Neural crest cell (in vitro differentiated cells): ENCODE measurements around the gene ARHGAP26. TPM values are rescaled to one million over a fixed set of nuclear protein-coding genes. Genes with fewer than 3 reads are reported as not detected.

ENCODE experiments used
- DNase-seq: peaks from one replicate; pipeline ENCODE4 v3.0.0; 2021; ENCODE audit warnings: low read depth, mixed read lengths, low spot score
- H3K27ac Mint-ChIP-seq: one replicate; pipeline ENCODE4 v1.8.0; 2021; ENCODE audit warnings: mild to moderate bottlenecking, mixed read lengths; ENCODE audit not compliant: unreplicated experiment
- H3K27me3 Mint-ChIP-seq: 2 replicates; pipeline ENCODE4 v1.8.0; 2021; ENCODE audit warnings: low read depth, mild to moderate bottlenecking, mixed read lengths
- H3K36me3 Mint-ChIP-seq: 2 replicates; pipeline ENCODE4 v1.8.0; 2021; ENCODE audit warnings: low read depth, mild to moderate bottlenecking, mixed read lengths
- H3K4me1 Mint-ChIP-seq: 2 replicates; pipeline ENCODE4 v1.8.0; 2021; ENCODE audit warnings: mixed read lengths
- H3K4me3 Mint-ChIP-seq: one replicate; pipeline ENCODE4 v1.8.0; 2021; ENCODE audit warnings: mild to moderate bottlenecking, mixed read lengths
- H3K9me3 Mint-ChIP-seq: 2 replicates; pipeline ENCODE4 v1.8.0; 2021; ENCODE audit warnings: mixed read lengths
- total RNA-seq: library from RNA; stranded (reverse); gene quantifications from 2 replicates; pipeline ENCODE4 v1.2.1, GENCODE V29; 2021
- TF ChIP-seq, protein P1 (sequence below): fragments of 200-600 bp; sonication (generic); conservative IDR thresholded peaks from 2 replicates; pipeline ENCODE4 v1.5.0; 2021; ENCODE audit warnings: antibody characterized with exemption, mild to moderate bottlenecking

Gene ARHGAP26
- total RNA-seq, 1 donor from 2014 or later, result 5.5 TPM

DNA sequence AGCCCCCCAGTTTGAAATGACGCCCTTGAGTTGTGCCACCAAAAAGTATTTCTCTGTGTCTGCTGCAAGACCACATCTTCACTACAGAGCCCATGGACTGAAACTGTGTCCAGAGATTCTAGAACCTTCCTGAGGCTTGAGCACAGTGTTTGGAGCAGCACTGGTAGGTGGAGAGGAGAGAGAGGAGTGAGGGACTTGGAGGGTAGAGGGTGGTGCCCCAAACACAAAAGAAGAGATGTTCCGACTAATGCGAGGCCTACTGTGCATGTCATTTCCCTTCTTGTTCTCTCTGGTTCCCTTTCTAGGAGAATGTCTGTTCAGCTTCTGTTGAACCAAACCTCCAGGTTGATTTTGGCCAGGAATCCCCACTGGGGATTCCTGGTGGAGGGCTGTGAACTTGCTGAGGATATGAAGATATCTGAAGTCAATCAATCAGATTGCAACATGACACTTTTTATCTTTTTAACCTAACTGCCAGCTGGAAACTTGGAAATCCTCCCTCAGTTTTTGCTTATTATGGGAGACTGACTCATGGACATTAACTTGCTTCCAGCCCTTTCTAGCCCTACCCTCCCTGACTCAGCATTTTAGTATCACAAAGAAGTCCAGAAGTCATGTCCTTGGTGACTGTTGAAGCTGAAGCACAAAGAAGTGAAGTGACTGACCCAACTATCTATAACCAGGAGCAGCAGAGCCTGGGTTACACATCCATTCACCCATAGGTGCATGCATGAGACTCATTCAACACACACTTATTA lies 478.8 kb downstream of the ARHGAP26 start:
- H3K27ac Mint-ChIP-seq, result peak overlapping the region; percentile 52
- no peak overlapping the region for H3K4me3 Mint-ChIP-seq
- no peak for DNase-seq
- H3K9me3 Mint-ChIP-seq, result peaks cover 19% of the 10 kb centered on the region
- no peaks in the 10 kb centered on the region for H3K27me3 Mint-ChIP-seq
- no peaks in the 10 kb centered on the region for H3K36me3 Mint-ChIP-seq
- TF ChIP-seq, protein P1, sequence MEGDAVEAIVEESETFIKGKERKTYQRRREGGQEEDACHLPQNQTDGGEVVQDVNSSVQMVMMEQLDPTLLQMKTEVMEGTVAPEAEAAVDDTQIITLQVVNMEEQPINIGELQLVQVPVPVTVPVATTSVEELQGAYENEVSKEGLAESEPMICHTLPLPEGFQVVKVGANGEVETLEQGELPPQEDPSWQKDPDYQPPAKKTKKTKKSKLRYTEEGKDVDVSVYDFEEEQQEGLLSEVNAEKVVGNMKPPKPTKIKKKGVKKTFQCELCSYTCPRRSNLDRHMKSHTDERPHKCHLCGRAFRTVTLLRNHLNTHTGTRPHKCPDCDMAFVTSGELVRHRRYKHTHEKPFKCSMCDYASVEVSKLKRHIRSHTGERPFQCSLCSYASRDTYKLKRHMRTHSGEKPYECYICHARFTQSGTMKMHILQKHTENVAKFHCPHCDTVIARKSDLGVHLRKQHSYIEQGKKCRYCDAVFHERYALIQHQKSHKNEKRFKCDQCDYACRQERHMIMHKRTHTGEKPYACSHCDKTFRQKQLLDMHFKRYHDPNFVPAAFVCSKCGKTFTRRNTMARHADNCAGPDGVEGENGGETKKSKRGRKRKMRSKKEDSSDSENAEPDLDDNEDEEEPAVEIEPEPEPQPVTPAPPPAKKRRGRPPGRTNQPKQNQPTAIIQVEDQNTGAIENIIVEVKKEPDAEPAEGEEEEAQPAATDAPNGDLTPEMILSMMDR, result no peak
- H3K4me1 Mint-ChIP-seq, result no peaks in the 10 kb centered on the region

DNA sequence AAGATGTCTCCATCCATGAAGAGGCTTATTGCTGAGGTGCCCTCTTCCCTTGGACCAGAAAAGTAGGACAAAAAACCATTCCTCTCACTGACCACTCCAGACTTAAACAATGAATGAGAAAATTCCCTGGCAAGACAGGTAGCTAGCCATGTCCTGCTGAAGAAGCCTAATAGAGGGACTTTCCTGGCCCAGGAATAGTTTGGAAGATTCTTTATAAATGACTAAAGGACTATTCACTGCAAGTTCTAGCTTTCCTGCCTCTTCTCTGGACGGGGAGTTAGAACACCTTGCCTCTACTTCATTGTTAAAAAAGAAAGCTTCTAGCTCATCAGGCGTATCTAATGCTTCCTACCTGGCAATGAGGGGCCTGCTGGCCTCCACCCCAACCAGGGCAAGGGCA lies 479.7 kb downstream of the ARHGAP26 start:
- Mint-ChIP-seq H3K9me3 (peaks cover 19% of the 10 kb centered on the region), H3K27ac (no peak overlapping the region), H3K4me3 (no peak overlapping the region), H3K27me3 (no peaks in the 10 kb centered on the region), H3K36me3 (no peaks in the 10 kb centered on the region), H3K4me1 (no peaks in the 10 kb centered on the region)
- TF ChIP-seq, protein P1, result no peak
- no peak for DNase-seq

DNA sequence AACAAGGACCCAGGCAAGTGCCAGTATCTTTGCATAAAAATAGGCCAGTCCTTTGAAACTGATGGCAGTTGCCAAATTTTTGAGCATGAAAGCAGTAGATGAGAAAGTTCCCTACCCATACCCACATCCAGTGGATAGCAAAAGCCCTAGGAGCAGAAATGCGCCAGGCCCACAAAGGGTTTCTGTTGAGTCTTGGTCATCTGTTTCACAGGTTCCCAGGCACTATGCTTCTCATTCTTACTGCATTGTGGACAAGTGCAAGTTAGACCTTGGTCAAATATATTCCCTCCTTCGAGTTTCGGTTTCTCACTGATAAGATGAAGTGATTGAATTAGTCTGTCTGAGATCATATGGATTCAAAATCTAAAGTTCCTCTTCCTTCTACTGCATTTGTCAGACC lies 481.0 kb downstream of the ARHGAP26 start:
- peaks cover 16% of the 10 kb centered on the region for H3K9me3 Mint-ChIP-seq

DNA sequence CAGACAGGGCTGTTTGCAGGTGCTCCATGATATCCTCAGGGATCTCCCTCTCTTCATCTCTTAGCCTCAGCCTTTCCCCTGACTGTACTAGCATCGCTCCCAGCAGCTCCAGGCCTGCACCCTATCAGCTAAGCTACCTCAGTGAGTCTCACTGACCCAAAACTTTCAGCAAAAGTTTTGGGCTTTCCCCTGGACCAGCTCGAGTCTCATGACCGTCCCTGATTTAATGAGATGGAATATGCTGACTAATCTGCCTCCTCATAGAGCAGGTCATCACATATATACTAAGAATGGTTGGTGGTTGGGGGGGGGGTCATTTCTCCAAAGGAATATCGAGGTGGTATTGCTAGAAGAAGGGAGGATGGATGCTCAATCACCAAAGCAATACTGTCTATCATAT lies 481.8 kb downstream of the ARHGAP26 start:
- TF ChIP-seq, protein P1, result no peak
- Mint-ChIP-seq H3K9me3 (peaks cover 13% of the 10 kb centered on the region), H3K36me3 (no peaks in the 10 kb centered on the region), H3K27ac (no peak overlapping the region), H3K4me1 (no peaks in the 10 kb centered on the region), H3K27me3 (no peaks in the 10 kb centered on the region), H3K4me3 (no peak overlapping the region)
- DNase-seq, result no peak

More for the DNA sequence above, 481.0 kb downstream of the ARHGAP26 start:
- H3K27ac Mint-ChIP-seq, result no peak overlapping the region
- no peaks in the 10 kb centered on the region for H3K4me1 Mint-ChIP-seq
- H3K4me3 Mint-ChIP-seq, result no peak overlapping the region
- no peaks in the 10 kb centered on the region for H3K27me3 Mint-ChIP-seq
- TF ChIP-seq, protein P1, result no peak
- DNase-seq, result no peak
- H3K36me3 Mint-ChIP-seq, result no peaks in the 10 kb centered on the region

DNA sequence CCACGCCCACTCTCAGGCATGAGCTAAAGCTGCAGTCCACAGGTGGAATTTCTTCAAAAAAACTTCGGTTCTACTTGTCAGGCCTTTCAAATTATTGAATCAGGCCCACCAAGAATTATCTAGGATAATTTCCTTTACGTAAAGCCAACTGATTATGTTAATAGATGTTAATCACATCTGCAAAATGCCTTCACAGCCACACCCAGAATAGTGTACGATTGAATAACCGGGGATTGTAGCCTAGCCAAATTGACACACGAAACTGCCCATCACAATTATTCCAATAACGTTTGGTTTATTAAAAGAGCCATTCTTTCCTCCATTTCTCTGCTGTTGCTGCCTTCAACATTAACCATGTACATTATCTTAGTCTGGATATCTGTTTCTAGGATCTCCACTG lies 484.6 kb downstream of the ARHGAP26 start:
- TF ChIP-seq, protein P1, result no peak
- Mint-ChIP-seq H3K4me1 (no peaks in the 10 kb centered on the region), H3K27ac (no peak overlapping the region), H3K36me3 (no peaks in the 10 kb centered on the region), H3K9me3 (peaks cover 2% of the 10 kb centered on the region), H3K27me3 (no peaks in the 10 kb centered on the region), H3K4me3 (no peak overlapping the region)
- no peak for DNase-seq
